Endothelial cell of coronary artery (primary cell): Measurements from ENCODE around the gene ANTKMT. TPM values are rescaled to one million over a fixed set of nuclear protein-coding genes. Genes with fewer than 3 reads are reported as not detected.

Source experiments
- total RNA-seq: library from RNA; depleted of rRNA; stranded (reverse); fragments of >200 nt; gene quantifications from 2 replicates; pipeline ENCODE4 v1.2.3, GENCODE V29; 2014

The ANTKMT gene
- total RNA-seq, result 22.8 and 26.4 TPM in 2 replicates

GRCh38 chr16:720990-721764 lies at the start of gene ANTKMT:
ANTKMT (plus strand) TSS chr16:721146; CDS start chr16:721275, 129 bp downstream.

GRCh38 chr16:674968-675883 lies 45.7 kb upstream of the ANTKMT start, which contains the start of gene RHBDL1:
RHBDL1 (plus strand) TSS chr16:675671; CDS start chr16:675791, 120 bp downstream.

GRCh38 chr16:679814-680624 lies 40.9 kb upstream of the ANTKMT start, which contains the start of gene STUB1:
STUB1 (plus strand) TSS chr16:680410; CDS start chr16:680526, 116 bp downstream.

GRCh38 chr16:684071-684794 lies 36.7 kb upstream of the ANTKMT start, which contains the start of gene JMJD8:
JMJD8 (minus strand) TSS chr16:684334; CDS start chr16:684319, 15 bp downstream.

GRCh38 chr16:705431-706188 lies 15.3 kb upstream of the ANTKMT start, which contains the start of gene FBXL16:
FBXL16 (minus strand) TSS chr16:705801; CDS start chr16:697405, 8,396 bp downstream.

GRCh38 chr16:714558-715476 lies 6.1 kb upstream of the ANTKMT start, which contains the start of gene METRN:
METRN (plus strand) TSS chr16:715118; CDS start chr16:715290, 172 bp downstream.

GRCh38 chr16:726438-727290 lies 5.7 kb downstream of the ANTKMT start, which contains the start of the genes CCDC78 and HAGHL:
CCDC78 (minus strand) TSS chr16:726443; CDS start chr16:726367, 76 bp downstream.
HAGHL (plus strand) TSS chr16:727106; CDS start chr16:727510, 404 bp downstream.

GRCh38 chr16:740764-741505 lies 20.0 kb downstream of the ANTKMT start, which contains the start of gene CIAO3:
CIAO3 (minus strand) TSS chr16:740997; CDS start chr16:740985, 12 bp downstream.

GRCh38 chr16:760545-761343 lies 39.8 kb downstream of the ANTKMT start, which contains the start of gene MSLN:
MSLN (plus strand) TSS chr16:760734; CDS start chr16:762681, 1,947 bp downstream.

Other genes starting within 250 kb of the ANTKMT start
- gene CAPN15, start 193.4 kb upstream of the ANTKMT start, total RNA-seq, result 26.4 and 38.9 TPM in 2 replicates
- not detected in 2 replicates for gene PRR35, start 160.8 kb upstream of the ANTKMT start, total RNA-seq
- gene NHLRC4, start 154.1 kb upstream of the ANTKMT start, total RNA-seq, result 1.0 and 1.3 TPM in 2 replicates
- 24.4 and 28.9 TPM in 2 replicates for gene PIGQ, start 151.2 kb upstream of the ANTKMT start, total RNA-seq
- gene RAB40C, start 131.1 kb upstream of the ANTKMT start, total RNA-seq, result 9.3 and 10.2 TPM in 2 replicates
- 0.09 and 0.19 TPM in 2 replicates for gene WFIKKN1, start 90.2 kb upstream of the ANTKMT start, total RNA-seq
- gene METTL26, start 84.8 kb upstream of the ANTKMT start, total RNA-seq, result 69.7 and 76.9 TPM in 2 replicates
- 16.2 and 19.2 TPM in 2 replicates for gene MCRIP2, start 79.3 kb upstream of the ANTKMT start, total RNA-seq
- 10.2 and 12.1 TPM in 2 replicates for gene WDR90, start 71.8 kb upstream of the ANTKMT start, total RNA-seq
- 29.7 and 37.8 TPM in 2 replicates for gene RHOT2, start 53.0 kb upstream of the ANTKMT start, total RNA-seq
- gene RHBDL1, start 45.5 kb upstream of the ANTKMT start, total RNA-seq, result 0.36 and 0.47 TPM in 2 replicates
- 160 and 181 TPM in 2 replicates for gene STUB1, start 40.7 kb upstream of the ANTKMT start, total RNA-seq
- gene JMJD8, start 36.8 kb upstream of the ANTKMT start, total RNA-seq, result 24.8 and 29.7 TPM in 2 replicates
- 2.9 and 4.3 TPM in 2 replicates for gene WDR24, start 30.7 kb upstream of the ANTKMT start, total RNA-seq
- gene FBXL16, start 15.3 kb upstream of the ANTKMT start, total RNA-seq, result under 0.01 and 0.18 TPM in 2 replicates
- 42.5 and 56.3 TPM in 2 replicates for gene METRN, start 6.0 kb upstream of the ANTKMT start, total RNA-seq
- gene CCDC78, start 5.3 kb downstream of the ANTKMT start, total RNA-seq, result 0.45 and 1.1 TPM in 2 replicates
- 7.9 and 11.6 TPM in 2 replicates for gene HAGHL, start 6.0 kb downstream of the ANTKMT start, total RNA-seq
- 25.8 and 30.8 TPM in 2 replicates for gene CIAO3, start 19.9 kb downstream of the ANTKMT start, total RNA-seq
- gene MSLN, start 39.6 kb downstream of the ANTKMT start, total RNA-seq, result not detected in 2 replicates
- gene RPUSD1, start 67.2 kb downstream of the ANTKMT start, total RNA-seq, result 27.3 and 32.4 TPM in 2 replicates
- 9.9 and 17.9 TPM in 2 replicates for gene CHTF18, start 67.5 kb downstream of the ANTKMT start, total RNA-seq
- gene GNG13, start 79.6 kb downstream of the ANTKMT start, total RNA-seq, result not detected in 2 replicates
- gene LMF1, start 249.8 kb downstream of the ANTKMT start, total RNA-seq, result 7.8 and 9.1 TPM in 2 replicates